Dendritic cell treated with granulocyte-macrophage colony-stimulating factor and Interleukin-4, amounts not matched to agents 40 ng/mL and 50 ng/mL, for 4 days (primary cell): ENCODE data around the gene ARMC9.
"Not testable (repeated sequence)": the region's sequence is repeated elsewhere in the genome, so short reads cannot be mapped to it uniquely, and the experiment has no call there.

ENCODE experiments used
- H3K27ac Mint-ChIP-seq: one replicate; pipeline ENCODE4 v1.8.0; 2022; ENCODE audit warnings: mild to moderate bottlenecking, mixed read lengths
- H3K27me3 Mint-ChIP-seq: one replicate; pipeline ENCODE4 v1.8.0; 2022; ENCODE audit warnings: mild to moderate bottlenecking, mixed read lengths
- H3K36me3 Mint-ChIP-seq: one replicate; pipeline ENCODE4 v1.8.0; 2022; ENCODE audit warnings: low read depth, mixed read lengths
- H3K4me1 Mint-ChIP-seq: one replicate; pipeline ENCODE4 v1.8.0; 2022; ENCODE audit warnings: low read depth, mixed read lengths
- H3K4me3 Mint-ChIP-seq: one replicate; pipeline ENCODE4 v1.8.0; 2022; ENCODE audit warnings: mild to moderate bottlenecking, moderate library complexity, mixed read lengths
- H3K9me3 Mint-ChIP-seq: one replicate; pipeline ENCODE4 v1.8.0; 2022; ENCODE audit warnings: mixed read lengths
- intact Hi-C: fragments of 100-400 bp; cut with micrococcal nuclease; formaldehyde crosslinking; loops from one replicate; pipeline ENCODE4 v1.15.0; 2022

Gene ARMC9

DNA sequence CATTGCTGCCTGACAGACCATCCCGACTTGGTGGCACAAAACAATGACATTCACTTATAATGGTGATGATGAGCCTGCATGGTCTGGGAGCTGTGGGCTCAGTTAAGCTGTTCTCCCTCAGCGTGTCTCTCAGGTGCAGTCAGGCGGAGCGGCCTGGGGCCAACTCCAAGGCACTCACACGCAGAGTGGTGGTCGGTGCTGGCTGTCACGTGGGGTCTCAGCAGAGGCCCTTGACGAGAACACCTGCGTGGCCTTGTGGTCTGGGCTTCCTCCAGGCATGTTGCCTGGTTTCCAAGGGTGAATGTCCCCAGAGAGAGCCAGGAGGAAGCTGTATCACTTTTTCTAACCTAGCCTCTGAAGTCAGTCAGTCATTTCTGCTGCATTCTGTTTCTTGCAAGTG is 29.8 kb downstream of the ARMC9 start:
- Mint-ChIP-seq H3K4me3 (no peak overlapping the region), H3K27ac (peak overlapping the region; percentile 41), H3K4me1 (no peaks in the 10 kb centered on the region), H3K27me3 (no peaks in the 10 kb centered on the region), H3K36me3 (no peaks in the 10 kb centered on the region), H3K9me3 (no peaks in the 10 kb centered on the region)
- intact Hi-C loops, result loop anchor here (5.0 kb wide), 2 partner anchors 69 to 126 kb away; no protein-coding TSS in a partner anchor

- Mint-ChIP-seq H3K4me1 (no peaks in the 10 kb centered on the region), H3K27me3 (no peaks in the 10 kb centered on the region), H3K4me3 (no peak overlapping the region), H3K27ac (no peak overlapping the region), H3K9me3 (no peaks in the 10 kb centered on the region), H3K36me3 (no peaks in the 10 kb centered on the region)
- intact Hi-C loops, result loop anchor here (5.0 kb wide), 2 partner anchors 68 to 127 kb away; no protein-coding TSS in a partner anchor
These were observed 30.6 kb downstream of the ARMC9 start for GRCh38 chr2:231228974-231229529.

DNA sequence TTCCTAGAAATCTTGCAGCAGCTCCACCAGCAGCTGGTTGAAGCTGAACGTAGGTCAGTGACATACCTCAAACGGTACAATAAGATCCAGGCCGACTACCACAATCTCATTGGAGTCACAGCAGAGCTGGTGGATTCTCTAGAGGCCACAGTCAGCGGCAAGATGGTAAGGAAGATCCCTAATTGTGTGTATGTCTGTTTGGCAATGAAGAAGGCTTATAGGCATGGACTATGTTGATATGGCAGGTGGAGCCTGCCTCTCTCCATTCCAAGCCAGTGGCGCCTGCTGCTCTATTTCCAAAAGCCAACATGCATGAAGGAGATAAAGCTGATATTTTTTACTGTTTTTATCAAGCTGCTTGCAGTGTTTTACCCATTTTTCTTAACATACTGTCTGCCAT is 36.8 kb downstream of the ARMC9 start:
- Mint-ChIP-seq H3K27ac (no peak overlapping the region), H3K4me1 (peaks cover 5% of the 10 kb centered on the region), H3K27me3 (no peaks in the 10 kb centered on the region), H3K9me3 (no peaks in the 10 kb centered on the region), H3K4me3 (no peak overlapping the region), H3K36me3 (no peaks in the 10 kb centered on the region)
- intact Hi-C loops, result no loop called here

DNA sequence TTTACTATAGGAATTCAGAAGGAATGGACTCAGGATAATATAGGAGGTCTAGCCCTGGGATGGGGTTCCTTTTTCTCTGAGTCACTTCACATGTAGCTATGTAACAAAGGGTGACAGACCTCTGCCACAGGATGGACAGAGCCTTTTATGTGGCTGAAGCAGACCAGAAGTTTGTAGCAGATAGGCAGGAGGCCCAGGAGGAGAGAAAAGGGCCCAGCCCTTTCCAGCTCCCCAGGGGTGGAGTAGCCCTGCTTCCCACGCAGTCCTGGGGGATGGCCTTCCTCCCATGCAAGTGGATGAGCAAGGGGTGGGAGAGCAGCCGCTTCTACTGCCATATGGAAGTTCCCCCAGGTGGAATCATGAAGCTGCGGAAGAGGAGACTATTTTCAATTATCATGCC is 40.3 kb downstream of the ARMC9 start:
- intact Hi-C loops, result no loop called here
- H3K27ac Mint-ChIP-seq, result no peak overlapping the region
- no peaks in the 10 kb centered on the region for H3K27me3 Mint-ChIP-seq
- H3K4me1 Mint-ChIP-seq, result peaks cover 15% of the 10 kb centered on the region
- no peak overlapping the region for H3K4me3 Mint-ChIP-seq
- no peaks in the 10 kb centered on the region for H3K36me3 Mint-ChIP-seq
- H3K9me3 Mint-ChIP-seq, result no peaks in the 10 kb centered on the region

GRCh38 chr2:231239751-231240150 is 41.3 kb downstream of the ARMC9 start:
- no peak overlapping the region for H3K27ac Mint-ChIP-seq
- no peak overlapping the region for H3K4me3 Mint-ChIP-seq
- intact Hi-C loops, result no loop called here

DNA sequence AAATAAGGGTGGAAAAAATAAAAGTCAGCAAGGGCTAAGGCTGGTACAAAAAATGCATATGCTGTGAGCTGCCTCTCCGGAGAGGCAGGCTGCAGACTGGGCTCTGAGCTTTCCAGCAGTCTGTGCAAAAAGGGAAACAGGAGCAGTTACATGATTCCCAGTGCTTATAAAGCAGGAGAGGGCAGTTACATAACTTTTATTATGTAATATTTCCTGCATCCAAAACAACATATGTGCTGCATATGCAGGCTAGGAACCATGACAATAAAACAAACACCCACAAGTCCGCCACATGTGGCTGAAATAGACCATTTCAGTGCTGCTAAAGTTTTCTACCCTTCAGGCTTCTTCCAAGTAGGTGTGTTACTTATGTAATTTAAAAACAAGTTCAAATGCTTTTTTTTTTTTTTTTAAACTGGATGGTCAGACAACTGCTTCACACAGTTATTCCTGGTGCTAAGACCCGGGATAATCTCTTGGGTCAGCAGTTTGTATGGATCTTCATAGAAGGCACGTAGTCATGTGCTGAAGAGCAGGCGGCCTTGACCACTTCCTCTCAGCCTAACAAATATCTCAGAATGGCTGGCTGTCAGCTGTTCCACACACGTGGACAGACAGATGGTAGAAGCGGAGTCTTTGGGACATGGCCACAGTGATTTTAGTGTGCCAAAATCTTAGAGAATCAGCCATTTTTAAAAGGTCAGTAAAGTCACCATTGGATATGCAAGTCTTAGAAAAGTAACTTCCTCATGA is 43.5 kb downstream of the ARMC9 start:
- H3K27me3 Mint-ChIP-seq, result peaks cover 5% of the 10 kb centered on the region
- no peaks in the 10 kb centered on the region for H3K9me3 Mint-ChIP-seq
- H3K4me1 Mint-ChIP-seq, result peaks cover 28% of the 10 kb centered on the region
- no peaks in the 10 kb centered on the region for H3K36me3 Mint-ChIP-seq
- peak overlapping the region; percentile 76 for H3K27ac Mint-ChIP-seq
- peak overlapping the region; percentile 15 for H3K4me3 Mint-ChIP-seq
- intact Hi-C loops, result no loop called here

More at GRCh38 chr2:231239751-231240150, 41.3 kb downstream of the ARMC9 start:
- no peaks in the 10 kb centered on the region for H3K9me3 Mint-ChIP-seq
- no peaks in the 10 kb centered on the region for H3K27me3 Mint-ChIP-seq
- peaks cover 17% of the 10 kb centered on the region for H3K4me1 Mint-ChIP-seq
- no peaks in the 10 kb centered on the region for H3K36me3 Mint-ChIP-seq

GRCh38 chr2:231243866-231244265 is 45.4 kb downstream of the ARMC9 start:
- H3K4me3 Mint-ChIP-seq, result no peak overlapping the region
- H3K27ac Mint-ChIP-seq, result no peak overlapping the region
- H3K4me1 Mint-ChIP-seq, result peaks cover 30% of the 10 kb centered on the region

GRCh38 chr2:231244382-231245248 is 46.2 kb downstream of the ARMC9 start:
- Mint-ChIP-seq H3K27ac (peak overlapping the region; percentile 43), H3K36me3 (no peaks in the 10 kb centered on the region), H3K4me1 (peaks cover 30% of the 10 kb centered on the region), H3K27me3 (peaks cover 5% of the 10 kb centered on the region), H3K4me3 (no peak overlapping the region), H3K9me3 (no peaks in the 10 kb centered on the region)
- intact Hi-C loops, result no loop called here

More at GRCh38 chr2:231243866-231244265, 45.4 kb downstream of the ARMC9 start:
- intact Hi-C loops, result no loop called here
- H3K27me3 Mint-ChIP-seq, result peaks cover 5% of the 10 kb centered on the region
- no peaks in the 10 kb centered on the region for H3K9me3 Mint-ChIP-seq
- H3K36me3 Mint-ChIP-seq, result no peaks in the 10 kb centered on the region

- H3K27ac Mint-ChIP-seq, result peak overlapping the region; percentile 43
- H3K36me3 Mint-ChIP-seq, result no peaks in the 10 kb centered on the region
- peaks cover 5% of the 10 kb centered on the region for H3K27me3 Mint-ChIP-seq
- intact Hi-C loops, result no loop called here
- peaks cover 34% of the 10 kb centered on the region for H3K4me1 Mint-ChIP-seq
- H3K9me3 Mint-ChIP-seq, result no peaks in the 10 kb centered on the region
- no peak overlapping the region for H3K4me3 Mint-ChIP-seq
These were observed 47.0 kb downstream of the ARMC9 start for GRCh38 chr2:231245249-231246094.

- Mint-ChIP-seq H3K27me3 (peaks cover 5% of the 10 kb centered on the region), H3K36me3 (no peaks in the 10 kb centered on the region), H3K4me1 (peaks cover 39% of the 10 kb centered on the region), H3K9me3 (no peaks in the 10 kb centered on the region), H3K27ac (no peak overlapping the region), H3K4me3 (no peak overlapping the region)
- intact Hi-C loops, result no loop called here
These were observed 47.9 kb downstream of the ARMC9 start for GRCh38 chr2:231246171-231246842.

GRCh38 chr2:231250146-231250545 is 51.7 kb downstream of the ARMC9 start:
- H3K4me1 Mint-ChIP-seq, result peaks cover 33% of the 10 kb centered on the region
- peaks cover 5% of the 10 kb centered on the region for H3K27me3 Mint-ChIP-seq
- no peaks in the 10 kb centered on the region for H3K9me3 Mint-ChIP-seq
- intact Hi-C loops, result no loop called here
- no peaks in the 10 kb centered on the region for H3K36me3 Mint-ChIP-seq
- peak overlapping the region; percentile 36 for H3K27ac Mint-ChIP-seq
- no peak overlapping the region for H3K4me3 Mint-ChIP-seq

DNA sequence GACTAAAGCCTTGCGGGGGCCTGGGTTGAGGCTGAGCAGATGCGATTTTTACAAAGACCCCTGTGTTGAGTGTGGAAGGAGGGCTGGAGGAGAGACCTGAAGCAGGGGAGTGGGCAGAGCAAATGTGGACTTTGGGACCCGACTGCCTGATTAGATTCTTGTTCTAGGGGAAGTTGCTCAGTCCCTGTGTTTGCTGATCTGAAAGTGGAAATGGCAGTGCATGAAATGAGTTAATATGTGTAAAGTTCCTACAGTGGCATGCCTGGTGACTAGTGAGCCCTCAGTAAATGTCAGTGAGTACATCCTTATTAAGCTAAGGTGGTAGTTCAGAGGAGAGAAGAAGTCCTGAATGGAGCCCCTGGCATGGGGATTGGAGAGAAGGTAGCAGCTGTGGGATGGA is 52.3 kb downstream of the ARMC9 start:
- Mint-ChIP-seq H3K9me3 (no peaks in the 10 kb centered on the region), H3K4me1 (peaks cover 28% of the 10 kb centered on the region), H3K36me3 (no peaks in the 10 kb centered on the region), H3K27ac (peak overlapping the region; percentile 36), H3K4me3 (no peak overlapping the region), H3K27me3 (peaks cover 2% of the 10 kb centered on the region)
- intact Hi-C loops, result no loop called here

DNA sequence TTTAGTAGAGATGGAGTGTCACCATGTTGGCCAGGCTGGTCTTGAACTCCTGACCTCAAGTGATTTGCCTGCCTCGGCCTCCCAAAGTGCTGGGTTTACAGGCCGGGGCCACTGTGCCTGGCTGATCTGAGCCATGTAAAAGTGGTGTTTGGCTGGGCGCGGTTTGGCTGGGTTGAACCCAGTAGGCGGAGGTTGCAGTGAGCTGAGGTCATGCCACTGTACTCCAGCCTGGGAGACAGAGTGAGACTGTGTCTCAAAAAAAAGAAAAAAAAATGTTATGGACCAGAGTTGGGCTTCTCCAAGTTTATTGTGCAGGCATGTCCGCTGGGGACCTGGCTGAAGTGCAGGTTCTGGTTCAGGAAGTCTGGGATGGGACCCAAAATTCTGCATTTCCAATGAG is 54.9 kb downstream of the ARMC9 start:
- H3K4me3 Mint-ChIP-seq, intact Hi-C loops, H3K36me3 Mint-ChIP-seq, H3K27ac Mint-ChIP-seq, H3K9me3 Mint-ChIP-seq, H3K27me3 Mint-ChIP-seq: not testable (repeated sequence)
- H3K4me1 Mint-ChIP-seq, result peaks cover 20% of the 10 kb centered on the region
